Activated naive CD8-positive, alpha-beta T cell treated with anti-CD3 and anti-CD28 coated beads, Interleukin-2, amount 10 ng/mL, durations not matched to agents 7 days and 5 days (primary cell): ENCODE measurements around the gene CAMKK1. TPM values are rescaled to one million over a fixed set of nuclear protein-coding genes. Genes with fewer than 3 reads are reported as not detected.

ENCODE experiments used
- ATAC-seq: fragments of 150-1000 bp; cut with Tn5 transposase; one replicate; pipeline ENCODE4 v1.10.0; 2021; ENCODE audit warnings: low read depth, moderate library complexity
- POLR2A ChIA-PET: fragments of 350-600 bp; sonication (Branson Sonifier 250); formaldehyde crosslinking; loops from one replicate; lab custom pipeline; 2021; ENCODE audit warnings: antibody characterized with exemption; lab: Charles Lee
- DNase-seq: peaks from one replicate; pipeline ENCODE4 v3.0.0; 2021
- H3K27ac Mint-ChIP-seq: one replicate; pipeline ENCODE4 v1.8.0; 2022; ENCODE audit warnings: mild to moderate bottlenecking, mixed read lengths
- H3K27me3 Mint-ChIP-seq: one replicate; pipeline ENCODE4 v1.8.0; 2022; ENCODE audit warnings: mild to moderate bottlenecking, moderate library complexity, mixed read lengths
- H3K36me3 Mint-ChIP-seq: one replicate; pipeline ENCODE4 v1.8.0; 2021; ENCODE audit warnings: mild to moderate bottlenecking, mixed read lengths
- H3K4me1 Mint-ChIP-seq: one replicate; pipeline ENCODE4 v1.8.0; 2021; ENCODE audit warnings: mixed read lengths
- H3K4me3 Mint-ChIP-seq: one replicate; pipeline ENCODE4 v1.8.0; 2022; ENCODE audit warnings: mild to moderate bottlenecking, moderate library complexity, mixed read lengths
- H3K9me3 Mint-ChIP-seq: one replicate; pipeline ENCODE4 v1.8.0; 2021; ENCODE audit warnings: mixed read lengths
- total RNA-seq, 2 experiments: library from RNA; stranded (reverse); gene quantifications; one replicate each; pipeline ENCODE4 v1.2.3, GENCODE V29; 2021

The CAMKK1 gene
- total RNA-seq, 2 experiments from 2014 or later: 4.5 to 4.7 TPM

- H3K27me3 Mint-ChIP-seq: peaks cover 6% of the 10 kb centered on the region
- H3K4me1 Mint-ChIP-seq: no peaks in the 10 kb centered on the region
- DNase-seq: no peak
- POLR2A ChIA-PET: no interaction called here
- no peak for ATAC-seq
- H3K9me3 Mint-ChIP-seq: no peaks in the 10 kb centered on the region
- H3K4me3 Mint-ChIP-seq: no peak overlapping the region
- H3K27ac Mint-ChIP-seq: no peak overlapping the region
- no peaks in the 10 kb centered on the region for H3K36me3 Mint-ChIP-seq
These were observed 10.4 kb upstream of the CAMKK1 start for GRCh38 chr17:3903051-3903825.

GRCh38 chr17:3900646-3901045, 7.8 kb upstream of the CAMKK1 start:
- Mint-ChIP-seq H3K4me1 (no peaks in the 10 kb centered on the region), H3K36me3 (no peaks in the 10 kb centered on the region), H3K27me3 (peaks cover 2% of the 10 kb centered on the region), H3K9me3 (no peaks in the 10 kb centered on the region), H3K4me3 (no peak overlapping the region), H3K27ac (no peak overlapping the region)
- POLR2A ChIA-PET: no interaction called here
- ATAC-seq (no peak), DNase-seq (no peak)

GRCh38 chr17:3897731-3898130, 4.9 kb upstream of the CAMKK1 start:
- Mint-ChIP-seq H3K27me3 (peaks cover 2% of the 10 kb centered on the region), H3K27ac (no peak overlapping the region), H3K4me3 (no peak overlapping the region), H3K36me3 (no peaks in the 10 kb centered on the region), H3K9me3 (no peaks in the 10 kb centered on the region), H3K4me1 (peaks cover 9% of the 10 kb centered on the region)
- DNase-seq (no peak), ATAC-seq (no peak)
- POLR2A ChIA-PET: no interaction called here

DNA sequence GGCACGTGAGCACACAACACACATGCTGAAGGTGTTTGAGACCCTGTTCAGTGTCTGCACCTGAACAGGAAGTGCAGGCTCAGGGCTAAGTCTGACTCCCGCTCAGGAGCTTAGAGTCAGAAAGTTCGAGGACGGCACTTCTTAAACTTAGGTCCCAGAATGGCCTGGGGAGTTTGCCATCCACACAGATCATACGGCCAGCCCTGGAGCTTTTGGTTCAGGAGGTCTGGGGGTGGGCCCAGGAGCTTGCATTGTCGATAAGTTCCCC, 4.0 kb upstream of the CAMKK1 start:
- H3K4me3 Mint-ChIP-seq: no peak overlapping the region
- no peaks in the 10 kb centered on the region for H3K9me3 Mint-ChIP-seq
- ATAC-seq (no peak), DNase-seq (no peak)
- H3K36me3 Mint-ChIP-seq: no peaks in the 10 kb centered on the region
- H3K4me1 Mint-ChIP-seq: peaks cover 9% of the 10 kb centered on the region
- no peak overlapping the region for H3K27ac Mint-ChIP-seq
- peaks cover 2% of the 10 kb centered on the region for H3K27me3 Mint-ChIP-seq
- POLR2A ChIA-PET: no interaction called here

DNA sequence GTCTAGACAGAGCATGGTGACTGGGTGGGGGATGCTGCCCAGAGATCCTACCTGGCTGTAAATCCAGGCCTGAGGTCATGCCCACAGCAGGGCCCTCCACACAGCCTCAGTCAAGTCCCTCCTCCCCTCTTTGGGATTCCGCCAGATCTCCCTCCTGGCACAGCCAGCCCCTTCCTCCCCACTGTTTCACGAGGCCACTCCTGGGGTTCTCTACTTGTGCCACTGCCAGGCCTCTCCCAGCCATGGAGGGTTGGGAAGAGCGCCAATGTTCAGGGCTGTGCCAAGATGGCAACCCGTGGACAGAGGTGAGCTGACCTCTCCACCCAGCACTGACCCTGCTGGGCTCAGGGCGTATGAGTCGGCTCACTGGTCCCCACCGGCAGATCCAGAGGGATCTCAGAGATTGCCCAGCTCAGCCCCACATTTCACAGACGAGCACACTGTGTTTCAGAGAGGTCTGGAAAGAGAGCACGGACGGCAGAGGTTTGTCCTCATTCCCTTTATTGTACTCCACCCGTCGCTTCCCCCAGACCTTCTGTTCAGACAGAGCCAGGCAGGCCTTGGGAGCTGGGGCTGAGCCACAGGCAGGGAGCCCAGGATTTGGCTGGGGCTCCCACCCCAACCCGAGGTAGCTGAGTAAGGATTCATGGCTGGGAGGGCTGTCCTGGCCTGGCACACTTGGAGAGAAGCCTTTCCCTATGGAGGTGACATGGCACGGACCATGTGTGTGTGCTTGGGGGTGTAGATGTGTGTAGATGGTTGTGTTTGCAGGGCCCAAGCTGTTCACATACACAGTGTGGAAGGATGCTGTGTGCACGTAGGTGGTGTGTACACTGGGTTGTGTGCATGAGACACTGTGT, 3.5 kb upstream of the CAMKK1 start:
- Mint-ChIP-seq H3K36me3 (no peaks in the 10 kb centered on the region), H3K27ac (no peak overlapping the region), H3K27me3 (peaks cover 2% of the 10 kb centered on the region), H3K9me3 (no peaks in the 10 kb centered on the region), H3K4me1 (peaks cover 13% of the 10 kb centered on the region), H3K4me3 (no peak overlapping the region)
- POLR2A ChIA-PET: no interaction called here
- ATAC-seq (no peak), DNase-seq (no peak)

- no peak for ATAC-seq
- no peaks in the 10 kb centered on the region for H3K36me3 Mint-ChIP-seq
- DNase-seq: no peak
- peaks cover 20% of the 10 kb centered on the region for H3K4me1 Mint-ChIP-seq
- H3K27me3 Mint-ChIP-seq: peaks cover 2% of the 10 kb centered on the region
- H3K9me3 Mint-ChIP-seq: no peaks in the 10 kb centered on the region
- no peak overlapping the region for H3K27ac Mint-ChIP-seq
- H3K4me3 Mint-ChIP-seq: no peak overlapping the region
- POLR2A ChIA-PET: no interaction called here
These were observed 2.5 kb upstream of the CAMKK1 start for GRCh38 chr17:3895354-3895753.

DNA sequence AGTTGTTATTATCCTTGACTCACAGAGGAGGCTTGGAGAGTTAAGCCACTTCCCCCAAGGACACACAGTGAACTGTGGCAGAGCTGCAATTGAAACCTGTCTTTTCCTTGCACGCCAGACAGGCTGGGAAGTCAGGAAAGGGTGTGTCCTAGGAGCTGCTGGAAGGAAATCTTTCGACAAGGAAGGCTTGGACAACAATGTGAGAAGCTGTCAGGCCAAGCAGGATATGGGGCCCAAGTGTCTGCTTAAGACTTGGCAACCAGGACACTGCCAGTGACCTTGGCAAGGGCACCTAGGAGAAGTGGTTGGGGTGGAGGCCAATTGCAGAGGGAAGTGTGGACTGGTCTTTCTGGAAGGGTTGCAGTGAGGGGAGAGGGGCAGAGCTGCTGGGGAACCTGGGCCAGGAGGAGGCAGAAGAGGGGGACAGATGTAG, 2.1 kb upstream of the CAMKK1 start:
- H3K36me3 Mint-ChIP-seq: no peaks in the 10 kb centered on the region
- no peaks in the 10 kb centered on the region for H3K9me3 Mint-ChIP-seq

GRCh38 chr17:3894188-3894587, 1.3 kb upstream of the CAMKK1 start:
- peaks cover 22% of the 10 kb centered on the region for H3K4me1 Mint-ChIP-seq
- peak overlapping the region; percentile 88 for H3K4me3 Mint-ChIP-seq
- POLR2A ChIA-PET: interaction anchor here (0.9 to 1.0 kb wide), 2 partner anchors 9 to 11 kb away, joined by 3 to 4 read pairs; no protein-coding TSS in a partner anchor
- H3K36me3 Mint-ChIP-seq: no peaks in the 10 kb centered on the region
- DNase-seq: no peak
- H3K9me3 Mint-ChIP-seq: no peaks in the 10 kb centered on the region
- H3K27me3 Mint-ChIP-seq: peaks cover 2% of the 10 kb centered on the region
- H3K27ac Mint-ChIP-seq: peak overlapping the region; percentile 87
- no peak for ATAC-seq

More for the DNA sequence above, 2.1 kb upstream of the CAMKK1 start:
- Mint-ChIP-seq H3K27me3 (peaks cover 2% of the 10 kb centered on the region), H3K27ac (no peak overlapping the region), H3K4me1 (peaks cover 22% of the 10 kb centered on the region), H3K4me3 (no peak overlapping the region)
- POLR2A ChIA-PET: interaction anchor here (0.9 to 1.0 kb wide), 2 partner anchors 10 to 11 kb away, joined by 3 to 4 read pairs; no protein-coding TSS in a partner anchor
- no peak for ATAC-seq
- no peak for DNase-seq

GRCh38 chr17:3893720-3894116, 865 bp upstream of the CAMKK1 start:
- H3K36me3 Mint-ChIP-seq: no peaks in the 10 kb centered on the region
- peak overlapping the region; percentile 88 for H3K4me3 Mint-ChIP-seq
- H3K27ac Mint-ChIP-seq: peak overlapping the region; percentile 87
- POLR2A ChIA-PET: interaction anchor here (0.9 kb wide), 1 partner anchor 12 kb away, joined by 3 read pairs; no protein-coding TSS in a partner anchor
- DNase-seq (no peak), ATAC-seq (no peak)
- H3K4me1 Mint-ChIP-seq: peaks cover 22% of the 10 kb centered on the region
- H3K9me3 Mint-ChIP-seq: no peaks in the 10 kb centered on the region
- peaks cover 2% of the 10 kb centered on the region for H3K27me3 Mint-ChIP-seq

GRCh38 chr17:3892095-3892998, 506 bp downstream of the CAMKK1 start:
- no peaks in the 10 kb centered on the region for H3K9me3 Mint-ChIP-seq
- peak; percentile 74 for DNase-seq
- H3K27ac Mint-ChIP-seq: peak overlapping the region; percentile 54
- peaks cover 25% of the 10 kb centered on the region for H3K4me1 Mint-ChIP-seq
- peaks cover 2% of the 10 kb centered on the region for H3K27me3 Mint-ChIP-seq
- H3K4me3 Mint-ChIP-seq: peak overlapping the region; percentile 67
- H3K36me3 Mint-ChIP-seq: no peaks in the 10 kb centered on the region
- peak; percentile 40 for ATAC-seq
- POLR2A ChIA-PET: interaction anchor here (0.9 to 1.2 kb wide), 4 partner anchors 8 to 251 kb away, joined by 3 to 5 read pairs (median 4); partner anchors contain the start of genes CYB5D2 and ZZEF1

DNA sequence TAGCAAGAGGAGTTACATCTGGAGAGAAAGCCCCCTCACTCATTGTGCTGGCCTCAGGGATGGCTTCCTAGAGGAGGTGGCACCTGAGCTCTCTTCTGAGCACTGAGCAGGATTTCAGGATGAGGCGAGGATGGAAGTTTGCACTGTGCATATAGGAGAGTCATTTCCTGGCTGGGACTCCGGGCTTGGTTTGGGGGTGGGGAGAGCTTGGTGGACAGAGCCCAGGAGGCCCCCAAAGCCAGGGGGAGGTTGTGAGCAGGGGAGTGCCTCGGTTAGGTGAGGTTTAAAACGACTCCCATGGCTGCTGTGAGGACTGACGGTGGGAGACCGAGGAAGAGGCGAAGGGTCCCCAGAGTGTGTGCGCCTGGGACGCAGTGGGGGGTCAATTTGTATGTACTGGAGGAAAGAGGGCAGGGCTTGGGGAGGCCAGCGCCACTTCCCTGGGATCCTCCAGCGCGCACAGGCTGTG, 1.2 kb downstream of the CAMKK1 start:
- POLR2A ChIA-PET: no interaction called here
- peaks cover 2% of the 10 kb centered on the region for H3K27me3 Mint-ChIP-seq
- peak overlapping the region; percentile 56 for H3K27ac Mint-ChIP-seq
- no peaks in the 10 kb centered on the region for H3K9me3 Mint-ChIP-seq
- H3K4me1 Mint-ChIP-seq: peaks cover 32% of the 10 kb centered on the region
- H3K4me3 Mint-ChIP-seq: peak overlapping the region; percentile 67
- H3K36me3 Mint-ChIP-seq: no peaks in the 10 kb centered on the region
- DNase-seq (no peak), ATAC-seq (no peak)

- Mint-ChIP-seq H3K27ac (peak overlapping the region; percentile 79), H3K4me3 (no peak overlapping the region), H3K4me1 (peaks cover 39% of the 10 kb centered on the region), H3K27me3 (peaks cover 2% of the 10 kb centered on the region), H3K9me3 (no peaks in the 10 kb centered on the region), H3K36me3 (no peaks in the 10 kb centered on the region)
- DNase-seq (no peak), ATAC-seq (no peak)
- POLR2A ChIA-PET: no interaction called here
These were observed 2.0 kb downstream of the CAMKK1 start for GRCh38 chr17:3890878-3891219.
